Gastroesophageal sphincter (tissue), 4 donors: ENCODE results near the gene SMPD3. TPM values are rescaled to one million over a fixed set of nuclear protein-coding genes. Genes with fewer than 3 reads are reported as not detected.

ENCODE experiments used
- ATAC-seq: fragments of 150-250 bp; one replicate; pipeline ENCODE4 v1.9.1; 2016; ENCODE audit warnings: mild to moderate bottlenecking, moderate library complexity
- H3K27ac ChIP-seq, 4 donors: fragments of 200-600 bp; sonication (generic) in 3 of 4; 1 replicate in 3 of 4; 2 replicates in 1 of 4; pipeline ENCODE4 v1.5.1; 2016 to 2019
- H3K27me3 ChIP-seq: fragments of 200-600 bp; sonication (generic); one replicate; pipeline ENCODE4 v1.5.1; 2019
- H3K36me3 ChIP-seq, 2 donors: fragments of 200-600 bp; sonication (generic); one replicate each; pipeline ENCODE4 v1.5.1; 2019; ENCODE audit warnings: control low read depth in 1 of 2
- H3K4me1 ChIP-seq, 3 donors: fragments of 200-600 bp; sonication (generic); 1 replicate in 2 of 3; 2 replicates in 1 of 3; pipeline ENCODE4 v1.5.1; 2016 to 2019; ENCODE audit warnings: control low read depth in 2 of 3
- H3K4me3 ChIP-seq, 2 donors: fragments of 200-600 bp; sonication (generic); one replicate each; pipeline ENCODE4 v1.5.1; 2019; ENCODE audit warnings: mild to moderate bottlenecking in 1 of 2, moderate library complexity in 1 of 2
- H3K9me3 ChIP-seq, 3 donors: fragments of 200-600 bp; sonication (generic); one replicate each; pipeline ENCODE4 v1.5.1; 2017 to 2019; ENCODE audit warnings: control low read depth in 2 of 3
- CTCF ChIP-seq, 4 experiments: fragments of 200-600 bp in 2 of 4; fragments of 450-650 bp in 2 of 4; sonication (generic) in 1 of 4; IDR thresholded peaks; one replicate each; pipeline ENCODE4 v1.5.1; 2017 to 2019; ENCODE audit warnings: antibody characterized with exemption in 4 of 4, mild to moderate bottlenecking in 2 of 4, moderate library complexity in 2 of 4
- EP300 ChIP-seq: sonication (generic); formaldehyde crosslinking; IDR thresholded peaks from one replicate; pipeline ENCODE4 v1.6.1; 2017; ENCODE audit warnings: antibody characterized with exemption, mild to moderate bottlenecking
- POLR2A ChIP-seq, 2 donors: fragments of 450-650 bp; IDR thresholded peaks; one replicate each; pipeline ENCODE4 v1.6.1; 2017; ENCODE audit warnings: antibody characterized with exemption in 2 of 2, mild to moderate bottlenecking in 2 of 2, moderate library complexity in 1 of 2
- POLR2AphosphoS5 ChIP-seq: sonication (generic); formaldehyde crosslinking; IDR thresholded peaks from one replicate; pipeline ENCODE4 v1.6.1; 2017; ENCODE audit warnings: antibody characterized with exemption
- WGBS, 2 donors: methylation state at CpG; one replicate each; pipeline ENCODE4 v1.1.5; 2018; ENCODE audit warnings: low coverage in 1 of 2; 5-methylcytosine and 5-hydroxymethylcytosine counted together
- total RNA-seq, 4 donors: library from RNA; depleted of rRNA; stranded (reverse); fragments of >200 nt; gene quantifications; one replicate each; pipeline ENCODE4 v1.1.0, GENCODE V29; 2016

The SMPD3 gene
- total RNA-seq, 4 donors from 2014 or later = 0.08 to 0.94 (median 0.77) TPM; not detected in 1

- Histone ChIP-seq H3K4me3 (no peak overlapping the region), H3K4me1 (peaks cover 2 to 27% (median 11%) of the 10 kb centered on the region in 3 donors), H3K27me3 (no peaks in the 10 kb centered on the region), H3K9me3 (no peaks in the 10 kb centered on the region), H3K36me3 (no peaks in the 10 kb centered on the region), H3K27ac (no peak overlapping the region)
- WGBS, 2 donors = 0 to 22% methylated on average over 1 of the region's 1 CpG
- no peak for ATAC-seq
- TF ChIP-seq EP300 (no peak), POLR2AphosphoS5 (no peak)
Measured at GRCh38 chr16:68452176-68452575, 3.9 kb upstream of the SMPD3 start.

- peaks cover 4% of the 10 kb centered on the region for H3K27me3 ChIP-seq
- no peaks in the 10 kb centered on the region for H3K36me3 ChIP-seq
- no peak overlapping the region for H3K4me3 ChIP-seq
- peaks cover 2 to 32% (median 16%) of the 10 kb centered on the region in 3 donors for H3K4me1 ChIP-seq
- 33% methylated on average over 1 of the region's 1 CpG; no CpG with 5 or more reads in 1 of the 2 donors for WGBS, 2 donors
- no peak overlapping the region for H3K27ac ChIP-seq
- H3K9me3 ChIP-seq = no peaks in the 10 kb centered on the region
- ATAC-seq = no peak
- TF ChIP-seq POLR2A (IDR thresholded peaks at IDR 0.05) = no peak
- no peak for TF ChIP-seq POLR2AphosphoS5
- TF ChIP-seq CTCF (IDR thresholded peaks at IDR 0.05) = no peak
- TF ChIP-seq EP300 = no peak
Measured at GRCh38 chr16:68451676-68452075, 3.4 kb upstream of the SMPD3 start.

- H3K27ac ChIP-seq = no peak overlapping the region
- H3K27me3 ChIP-seq = peaks cover 13% of the 10 kb centered on the region
- WGBS, 2 donors = 20 to 62% methylated on average over 3 of the region's 3 CpGs
- H3K4me1 ChIP-seq = peaks cover 2 to 37% (median 19%) of the 10 kb centered on the region in 3 donors
- no peak overlapping the region for H3K4me3 ChIP-seq
- TF ChIP-seq POLR2A (IDR thresholded peaks at IDR 0.05) (no peak), CTCF (IDR thresholded peaks at IDR 0.05) (no peak), EP300 (no peak), POLR2AphosphoS5 (no peak)
- no peaks in the 10 kb centered on the region for H3K36me3 ChIP-seq
- no peak for ATAC-seq
- H3K9me3 ChIP-seq = no peaks in the 10 kb centered on the region
Measured at GRCh38 chr16:68450741-68451255, 2.5 kb upstream of the SMPD3 start.

- H3K36me3 ChIP-seq = no peaks in the 10 kb centered on the region
- TF ChIP-seq POLR2AphosphoS5 = no peak
- TF ChIP-seq POLR2A (IDR thresholded peaks at IDR 0.05) = no peak
- no peak for TF ChIP-seq EP300
- no peak for TF ChIP-seq CTCF (IDR thresholded peaks at IDR 0.05)
- no peaks in the 10 kb centered on the region for H3K9me3 ChIP-seq
- H3K4me1 ChIP-seq = peaks cover 2 to 37% (median 19%) of the 10 kb centered on the region in 3 donors
- peaks cover 29% of the 10 kb centered on the region for H3K27me3 ChIP-seq
- 0 to 19% methylated on average over 2 to 7 of the region's 36 CpGs for WGBS, 2 donors
- ATAC-seq = peak; percentile 18
- H3K27ac ChIP-seq = peak overlapping the region in 1 of 4 donors; percentile 28
- peak overlapping the region; percentile 6 to 60 for H3K4me3 ChIP-seq
Measured at GRCh38 chr16:68447653-68448359, 502 bp downstream of the SMPD3 start.

GRCh38 chr16:68446681-68447652 lies 1.3 kb downstream of the SMPD3 start:
- H3K4me3 ChIP-seq = peak overlapping the region in 1 of 2 donors; percentile 60
- H3K9me3 ChIP-seq = no peaks in the 10 kb centered on the region
- peaks cover 35% of the 10 kb centered on the region for H3K27me3 ChIP-seq
- ATAC-seq = no peak
- TF ChIP-seq POLR2A (IDR thresholded peaks at IDR 0.05) (no peak), POLR2AphosphoS5 (no peak), CTCF (IDR thresholded peaks at IDR 0.05) (no peak), EP300 (no peak)
- H3K4me1 ChIP-seq = peaks cover 2 to 37% (median 19%) of the 10 kb centered on the region in 3 donors
- no peak overlapping the region for H3K27ac ChIP-seq
- WGBS, 2 donors = 68% methylated on average over 2 of the region's 73 CpGs; no CpG with 5 or more reads in 1 of the 2 donors
- no peaks in the 10 kb centered on the region for H3K36me3 ChIP-seq
